ENCODE measurements around the gene NR1I3.

NR1I3 gene

GRCh38 chr1:161192476-161193465 lies 45.2 kb downstream of the NR1I3 start:
- peak; percentile 56 for DNase-seq

GRCh38 chr1:161191971-161192370 lies 46.0 kb downstream of the NR1I3 start:
- no peak for DNase-seq

GRCh38 chr1:161190962-161191521 lies 47.0 kb downstream of the NR1I3 start:
- no peak for DNase-seq

GRCh38 chr1:161189036-161189435 lies 49.0 kb downstream of the NR1I3 start:
- DNase-seq: no peak

GRCh38 chr1:161188381-161188780 lies 49.6 kb downstream of the NR1I3 start:
- DNase-seq: no peak

- DNase-seq: no peak
Observed at GRCh38 chr1:161187311-161187710, 50.7 kb downstream of the NR1I3 start.

- DNase-seq: no peak
Observed at GRCh38 chr1:161185732-161186311, 52.2 kb downstream of the NR1I3 start.

GRCh38 chr1:161185282-161185682 lies 52.7 kb downstream of the NR1I3 start:
- peak; percentile 51 for DNase-seq

GRCh38 chr1:161182214-161182613 lies 55.8 kb downstream of the NR1I3 start:
- peak; percentile 53 for DNase-seq

- DNase-seq: no peak
Observed at GRCh38 chr1:161180639-161181038, 57.4 kb downstream of the NR1I3 start.

GRCh38 chr1:161179698-161180097 lies 58.3 kb downstream of the NR1I3 start:
- no peak for DNase-seq
